Hepatocyte (in vitro differentiated cells): ENCODE results near the gene TBX10.

ENCODE experiments used
- EZH2 ChIP-seq: fragments of 200-600 bp; sonication (generic); IDR thresholded peaks from 2 replicates; pipeline ENCODE4 v1.6.1; 2016; ENCODE audit warnings: antibody characterized with exemption, mild to moderate bottlenecking, borderline replicate concordance
- EZH2phosphoT487 ChIP-seq: fragments of 200-600 bp; sonication (generic); IDR thresholded peaks from one replicate; pipeline ENCODE4 v1.6.1; 2018; ENCODE audit warnings: antibody characterized with exemption, mild to moderate bottlenecking, low read depth, moderate library complexity; ENCODE audit not compliant: unreplicated experiment, severe bottlenecking
- TF ChIP-seq, protein P1 (sequence below): fragments of 200-600 bp; sonication (generic); IDR thresholded peaks from 2 replicates; pipeline ENCODE4 v1.5.1; 2016; ENCODE audit warnings: antibody characterized with exemption, mild to moderate bottlenecking; ENCODE audit not compliant: poor library complexity

DNA sequence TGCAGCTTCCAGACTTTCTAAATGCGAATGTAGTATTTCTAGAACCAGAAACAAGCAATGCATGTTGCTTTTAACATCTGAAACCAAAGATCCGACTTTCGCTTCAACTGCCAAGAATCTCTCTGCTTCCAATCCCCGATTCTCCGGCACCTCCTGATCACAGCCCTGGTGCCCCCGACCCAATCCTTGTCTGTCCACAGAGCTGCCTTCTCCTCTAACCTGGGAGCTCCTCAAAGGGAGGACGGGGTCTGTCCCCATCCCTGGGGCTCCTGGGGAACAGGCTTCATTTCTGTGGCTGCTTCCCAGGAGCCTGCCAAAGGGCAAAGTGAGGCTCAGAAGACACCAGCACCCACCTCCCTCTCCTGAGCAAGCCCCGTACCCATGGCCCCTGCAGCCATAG, 34.3 kb upstream of the TBX10 start:
- TF ChIP-seq, protein P1, sequence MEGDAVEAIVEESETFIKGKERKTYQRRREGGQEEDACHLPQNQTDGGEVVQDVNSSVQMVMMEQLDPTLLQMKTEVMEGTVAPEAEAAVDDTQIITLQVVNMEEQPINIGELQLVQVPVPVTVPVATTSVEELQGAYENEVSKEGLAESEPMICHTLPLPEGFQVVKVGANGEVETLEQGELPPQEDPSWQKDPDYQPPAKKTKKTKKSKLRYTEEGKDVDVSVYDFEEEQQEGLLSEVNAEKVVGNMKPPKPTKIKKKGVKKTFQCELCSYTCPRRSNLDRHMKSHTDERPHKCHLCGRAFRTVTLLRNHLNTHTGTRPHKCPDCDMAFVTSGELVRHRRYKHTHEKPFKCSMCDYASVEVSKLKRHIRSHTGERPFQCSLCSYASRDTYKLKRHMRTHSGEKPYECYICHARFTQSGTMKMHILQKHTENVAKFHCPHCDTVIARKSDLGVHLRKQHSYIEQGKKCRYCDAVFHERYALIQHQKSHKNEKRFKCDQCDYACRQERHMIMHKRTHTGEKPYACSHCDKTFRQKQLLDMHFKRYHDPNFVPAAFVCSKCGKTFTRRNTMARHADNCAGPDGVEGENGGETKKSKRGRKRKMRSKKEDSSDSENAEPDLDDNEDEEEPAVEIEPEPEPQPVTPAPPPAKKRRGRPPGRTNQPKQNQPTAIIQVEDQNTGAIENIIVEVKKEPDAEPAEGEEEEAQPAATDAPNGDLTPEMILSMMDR: no peak
- TF ChIP-seq EZH2phosphoT487: no peak
- TF ChIP-seq EZH2: no peak
